Caco-2 (cell line): ENCODE data around the gene CD300LB. TPM values are rescaled to one million over a fixed set of nuclear protein-coding genes. Genes with fewer than 3 reads are reported as not detected.
"Not testable (repeated sequence)": the region's sequence is repeated elsewhere in the genome, so short reads cannot be mapped to it uniquely, and the experiment has no call there.

ENCODE experiments used
- BruUV-seq: library from RNA; stranded (reverse); fragments of 400-500 nt; replicated peaks from 2 replicates; lab custom pipeline; 2021; lab: Mats Ljungman, UMichigan
- CTCF ChIA-PET: fragments of 300-600 bp; sonication (Branson Sonifier 250); formaldehyde crosslinking; loops from one replicate; lab custom pipeline; 2022; ENCODE audit warnings: antibody characterized with exemption; lab: Charles Lee
- POLR2A ChIA-PET: fragments of 300-600 bp; sonication (Branson Sonifier 250); formaldehyde crosslinking; loops from one replicate; lab custom pipeline; 2022; ENCODE audit warnings: antibody characterized with exemption; lab: Charles Lee
- DNase-seq, 2 experiments: peaks; one replicate each; pipeline versions ENCODE4 v3.0.0 to v3.0.0-alpha.2; 2020 to 2022
- H3K27me3 ChIP-seq: replicated peaks from 2 replicates; pipeline ENCODE4 v1.6.0; 2011; ENCODE audit warnings: low read length; ENCODE audit not compliant: control insufficient read depth, insufficient read depth
- H3K36me3 ChIP-seq: 2 replicates; pipeline ENCODE4 v1.5.1; 2011; ENCODE audit warnings: low read length; ENCODE audit not compliant: control insufficient read depth, insufficient read depth
- H3K4me1 ChIP-seq: fragments of 250-450 bp; sonication (Bioruptor Pico); 2 replicates; pipeline ENCODE4 v1.5.1; 2020; ENCODE audit warnings: mild to moderate bottlenecking
- H3K4me3 ChIP-seq: 2 replicates; pipeline ENCODE4 v1.5.1; 2011; ENCODE audit warnings: low read depth, mild to moderate bottlenecking, control low read depth, low read length
- H3K9me3 ChIP-seq: fragments of 250-450 bp; sonication (Bioruptor Pico); 2 replicates; pipeline ENCODE4 v1.5.1; 2020; ENCODE audit warnings: mild to moderate bottlenecking, moderate library complexity
- H3K27ac Mint-ChIP-seq: one replicate; pipeline ENCODE4 v1.8.0; 2022; ENCODE audit warnings: mixed read lengths; ENCODE audit not compliant: unreplicated experiment
- H3K27me3 Mint-ChIP-seq: one replicate; pipeline ENCODE4 v1.8.0; 2022; ENCODE audit warnings: mixed read lengths; ENCODE audit not compliant: insufficient read depth, unreplicated experiment
- H3K36me3 Mint-ChIP-seq: one replicate; pipeline ENCODE4 v1.8.0; 2022; ENCODE audit warnings: mild to moderate bottlenecking, mixed read lengths; ENCODE audit not compliant: insufficient read depth, unreplicated experiment
- H3K4me1 Mint-ChIP-seq: one replicate; pipeline ENCODE4 v1.8.0; 2022; ENCODE audit warnings: low read depth, mixed read lengths; ENCODE audit not compliant: unreplicated experiment
- H3K4me3 Mint-ChIP-seq: one replicate; pipeline ENCODE4 v1.8.0; 2022; ENCODE audit warnings: mild to moderate bottlenecking, moderate library complexity, mixed read lengths; ENCODE audit not compliant: unreplicated experiment
- H3K9me3 Mint-ChIP-seq: one replicate; pipeline ENCODE4 v1.8.0; 2022; ENCODE audit warnings: mixed read lengths; ENCODE audit not compliant: unreplicated experiment
- CTCF ChIP-seq, 2 experiments: fragments of 200-600 bp in 1 of 2; IDR thresholded peaks; 1 replicate in 1 of 2; 2 replicates in 1 of 2; pipeline versions ENCODE4 v1.5.1 to v1.8.0; 2011 to 2022; ENCODE audit warnings: antibody characterized with exemption in 1 of 2, control low read depth in 1 of 2, inconsistent platforms in 1 of 2, low read depth in 1 of 2, low read length in 1 of 2, mild to moderate bottlenecking in 1 of 2, moderate library complexity in 1 of 2; ENCODE audit not compliant: insufficient read depth in 1 of 2, severe bottlenecking in 1 of 2, unreplicated experiment in 1 of 2
- intact Hi-C: fragments of 100-400 bp; cut with micrococcal nuclease; formaldehyde crosslinking; loops from one replicate; pipeline ENCODE4 v1.10.0; 2022; ENCODE audit not compliant: unreplicated experiment
- total RNA-seq: library from RNA; stranded (reverse); gene quantifications from 2 replicates; pipeline ENCODE4 v1.2.3, GENCODE V29; 2022

CD300LB gene
- total RNA-seq, 1 experiment from 2014 or later: not detected

GRCh38 chr17:74520790-74521480 lies 10.3 kb downstream of the CD300LB start:
- Histone ChIP-seq H3K27me3 (peaks cover 1% of the 10 kb centered on the region; the same call in 1 of the 2 replicates), H3K4me1 (no peaks in the 10 kb centered on the region), H3K9me3 (peaks cover 8% of the 10 kb centered on the region; the same call in 1 of the 2 replicates), H3K4me3 (no peak overlapping the region), H3K36me3 (no peaks in the 10 kb centered on the region)
- ChIA-PET POLR2A (no interaction called here), CTCF (no interaction called here)
- Mint-ChIP-seq H3K36me3 (no peaks in the 10 kb centered on the region), H3K9me3 (peaks cover 18% of the 10 kb centered on the region), H3K4me1 (no peaks in the 10 kb centered on the region), H3K27ac (no peak overlapping the region), H3K27me3 (peaks cover 21% of the 10 kb centered on the region), H3K4me3 (no peak overlapping the region)
- BruUV-seq: no TSS peak
- DNase-seq: no peak
- TF ChIP-seq CTCF (IDR thresholded peaks at IDR 0.05; ENCODE audit: insufficient read depth in 1 of 2, low read depth in 1 of 2, low read length in 1 of 2, severe bottlenecking in 1 of 2, unreplicated experiment in 1 of 2): no peak
- intact Hi-C loops: no loop called here

GRCh38 chr17:74520016-74520434 lies 11.2 kb downstream of the CD300LB start:
- H3K9me3 ChIP-seq: peaks cover 10% of the 10 kb centered on the region; the same call in 1 of the 2 replicates
- POLR2A ChIA-PET: no interaction called here
- TF ChIP-seq CTCF (IDR thresholded peaks at IDR 0.05; ENCODE audit: insufficient read depth in 1 of 2, low read depth in 1 of 2, low read length in 1 of 2, severe bottlenecking in 1 of 2, unreplicated experiment in 1 of 2): no peak
- H3K27ac Mint-ChIP-seq: no peak overlapping the region
- no peaks in the 10 kb centered on the region for H3K4me1 Mint-ChIP-seq
- no TSS peak for BruUV-seq
- no peak for DNase-seq
- no peak overlapping the region for H3K4me3 Mint-ChIP-seq
- CTCF ChIA-PET: no interaction called here
- H3K4me3 ChIP-seq: no peak overlapping the region
- H3K9me3 Mint-ChIP-seq: peaks cover 18% of the 10 kb centered on the region
- intact Hi-C loops: no loop called here
- H3K27me3 Mint-ChIP-seq: peaks cover 15% of the 10 kb centered on the region
- H3K36me3 Mint-ChIP-seq: peaks cover 4% of the 10 kb centered on the region
- H3K36me3 ChIP-seq: no peaks in the 10 kb centered on the region
- H3K4me1 ChIP-seq: no peaks in the 10 kb centered on the region
- no peaks in the 10 kb centered on the region; the same call in 1 of the 2 replicates for H3K27me3 ChIP-seq

GRCh38 chr17:74518413-74518981 lies 12.8 kb downstream of the CD300LB start:
- H3K36me3 Mint-ChIP-seq: peaks cover 19% of the 10 kb centered on the region
- H3K36me3 ChIP-seq, BruUV-seq, H3K4me3 ChIP-seq, POLR2A ChIA-PET, H3K4me1 ChIP-seq, intact Hi-C loops, H3K27me3 ChIP-seq, CTCF ChIA-PET, H3K4me1 Mint-ChIP-seq, DNase-seq, H3K4me3 Mint-ChIP-seq, H3K27ac Mint-ChIP-seq: not testable (repeated sequence)
- peaks cover 14% of the 10 kb centered on the region for H3K27me3 Mint-ChIP-seq
- peaks cover 17% of the 10 kb centered on the region for H3K9me3 ChIP-seq
- peaks cover 18% of the 10 kb centered on the region for H3K9me3 Mint-ChIP-seq
